ENCODE data around the gene PTPRE. TPM values are rescaled to one million over a fixed set of nuclear protein-coding genes. Genes with fewer than 3 reads are reported as not detected.

Gene PTPRE
- total and polyA plus RNA-seq, 10 of the 15 experiments (the other 5 are each of a cell fraction or from before 2014, with no cell fraction given): 2.9 to 7.6 (median 5.8) TPM

- TF ChIP-seq BCLAF1 (IDR thresholded peaks at IDR 0.05) (no peak), SIN3A (IDR thresholded peaks at IDR 0.05; ENCODE audit: low read depth, low read length) (no peak), JUNB (IDR thresholded peaks at IDR 0.05) (no peak), PRDM15 (CRISPR knock-in tag; IDR thresholded peaks at IDR 0.05) (no peak)
These were observed 208.5 kb downstream of the PTPRE start (continued) for GRCh38 chr10:128115356-128115755.

GRCh38 chr10:128116187-128116586, 209.3 kb downstream of the PTPRE start:
- Histone ChIP-seq H3K27ac (ENCODE audit: control insufficient read depth, insufficient read depth) (no peak overlapping the region), H3K36me3 (ENCODE audit: control insufficient read depth in 2 of 2, insufficient read depth in 2 of 2, low read length in 1 of 2) (peaks cover 31 to 64% of the 10 kb centered on the region in 2 experiments), H2AFZ (ENCODE audit: control insufficient read depth, low read depth, low read length) (no peak overlapping the region), H3K9ac (ENCODE audit: control insufficient read depth, insufficient read depth, low read length) (no peak overlapping the region), H3K4me2 (ENCODE audit: control insufficient read depth, insufficient read depth) (no peak overlapping the region), H3K9me3 (replicated peaks; ENCODE audit: control insufficient read depth, insufficient read depth, low read length) (no peaks in the 10 kb centered on the region), H3K79me2 (ENCODE audit: control insufficient read depth, insufficient read depth, low read length) (peaks cover 34% of the 10 kb centered on the region), H3K27me3 (replicated peaks in 1 of 2; ENCODE audit: control insufficient read depth in 2 of 2, insufficient read depth in 2 of 2, low read length in 1 of 2) (no peaks in the 10 kb centered on the region), H3K4me3 (no peak overlapping the region), H3K4me1 (ENCODE audit: control insufficient read depth, insufficient read depth, low read length) (no peaks in the 10 kb centered on the region), H4K20me1 (ENCODE audit: control insufficient read depth, insufficient read depth) (no peaks in the 10 kb centered on the region)
- CTCF ChIA-PET: interaction anchor here (0.8 to 1.6 kb wide), 8 partner anchors 10 to 81 kb away, joined by 3 to 7 read pairs (median 4); partner anchors contain the start of gene MKI67
- DNase-seq (ENCODE audit: low read depth, low spot score): no peak
- BruUV-seq (replicated peaks): no TSS peak
- no peak for ATAC-seq
- TF ChIP-seq PBX3 (IDR thresholded peaks at IDR 0.05; ENCODE audit: insufficient replicate concordance, low read depth, low read length): no peak
- TF ChIP-seq RFX5 (IDR thresholded peaks at IDR 0.05; ENCODE audit: low read depth, low read length): no peak
- no peak for TF ChIP-seq POU2F2 (IDR thresholded peaks at IDR 0.05; ENCODE audit: borderline replicate concordance, low read depth, low read length)
- TF ChIP-seq CHD1 (IDR thresholded peaks at IDR 0.05; ENCODE audit: low read depth, low read length): no peak
- no peak for TF ChIP-seq POLR2AphosphoS2 (IDR thresholded peaks at IDR 0.05; ENCODE audit: low read depth, low read length)
- TF ChIP-seq YY1 (IDR thresholded peaks at IDR 0.05; ENCODE audit: low read depth, low read length): no peak
- RAD21 ChIA-PET (ENCODE audit: unreplicated experiment): interaction anchor here (0.8 to 1.6 kb wide), 3 partner anchors 10 to 35 kb away, joined by 3 read pairs; partner anchors contain the start of gene MKI67
- intact Hi-C loops (cut with micrococcal nuclease; ENCODE audit: unreplicated experiment): no loop called here
- no peak for FAIRE-seq
- WGBS (ENCODE audit: insufficient coverage, insufficient replicate concordance, low lambda C conversion rate, missing lambda C conversion rate): 97% methylated on average over 4 of the region's 4 CpGs
- in situ Hi-C loops (cut with MboI): no loop called here
- SMC1A ChIA-PET (ENCODE audit: uncharacterized antibody, unreplicated experiment): interaction anchor here (0.9 to 2.7 kb wide), 5 partner anchors 10 to 81 kb away, joined by 3 to 8 read pairs (median 6); partner anchors contain the start of gene MKI67
- POLR2A ChIA-PET: interaction anchor here (3.3 kb wide), 1 partner anchor 9 kb away, joined by 24 read pairs; the partner anchor contains the start of gene MKI67
